H1 (cell line): Measurements from ENCODE around the gene TMEM18. TPM values are rescaled to one million over a fixed set of nuclear protein-coding genes. Genes with fewer than 3 reads are reported as not detected.

ENCODE experiments used
- CTCF ChIA-PET: fragments of 300-600 bp; sonication (Branson Sonifier 250); formaldehyde crosslinking; loops from one replicate; lab custom pipeline; 2021; ENCODE audit not compliant: partially characterized antibody; lab: Charles Lee
- POLR2A ChIA-PET: fragments of 300-600 bp; sonication (Branson Sonifier 250); formaldehyde crosslinking; loops from one replicate; lab custom pipeline; 2021; ENCODE audit warnings: inconsistent platforms; ENCODE audit not compliant: partially characterized antibody; lab: Charles Lee
- DNase-seq, 2 experiments: peaks; one replicate each; pipeline versions ENCODE4 v3.0.0 to v3.0.0-alpha.2; 2010 to 2022; ENCODE audit warnings: low spot score in 2 of 2, low read depth in 1 of 2, mixed read lengths in 1 of 2
- FAIRE-seq: peaks from 2 replicates; lab custom pipeline; 2011; peaks lifted over from hg19 to GRCh38; lab: Jason Lieb, UNC
- H2AFZ ChIP-seq: 2 replicates; pipeline ENCODE4 v1.8.1; 2012; ENCODE audit warnings: low read length, inconsistent platforms
- H2AK5ac ChIP-seq: 2 replicates; pipeline ENCODE4 v1.6.1; 2013; ENCODE audit warnings: low read depth, low read length
- H2BK120ac ChIP-seq: replicated peaks from 2 replicates; pipeline ENCODE3; 2013; ENCODE audit warnings: low read depth, low read length, inconsistent platforms
- H2BK12ac ChIP-seq: 2 replicates; pipeline ENCODE4 v1.6.1; 2013; ENCODE audit warnings: low read depth, low read length
- H2BK15ac ChIP-seq: 2 replicates; pipeline ENCODE4 v1.6.1; 2013; ENCODE audit warnings: low read length
- H2BK20ac ChIP-seq: 2 replicates; pipeline ENCODE4 v1.6.1; 2013; ENCODE audit warnings: low read length
- H2BK5ac ChIP-seq: 2 replicates; pipeline ENCODE4 v1.6.1; 2013; ENCODE audit warnings: low read depth, low read length
- H3K14ac ChIP-seq: 2 replicates; pipeline ENCODE4 v1.6.1; 2013; ENCODE audit warnings: inconsistent platforms; ENCODE audit not compliant: insufficient read length
- H3K18ac ChIP-seq: 2 replicates; pipeline ENCODE4 v1.6.1; 2013; ENCODE audit warnings: low read length; ENCODE audit errors: extremely low read depth
- H3K23ac ChIP-seq: 2 replicates; pipeline ENCODE4 v1.6.1; 2013; ENCODE audit warnings: inconsistent platforms; ENCODE audit not compliant: insufficient read length
- H3K23me2 ChIP-seq: 2 replicates; pipeline ENCODE4 v1.6.1; 2013; ENCODE audit warnings: low read depth, low read length
- H3K27ac ChIP-seq: 2 replicates; pipeline ENCODE4 v1.6.1; 2011; ENCODE audit warnings: low read depth, low read length, inconsistent platforms
- H3K27me3 ChIP-seq, 4 experiments: replicated peaks in 1 of 4; 1 replicate in 1 of 4; 2 replicates in 3 of 4; pipeline versions ENCODE4 v1.6.1 to v1.8.1; 2011 to 2013; ENCODE audit warnings: low read length in 3 of 4, mild to moderate bottlenecking in 3 of 4, inconsistent platforms in 2 of 4, mixed read lengths in 2 of 4, moderate library complexity in 1 of 4; ENCODE audit not compliant: control insufficient read depth in 3 of 4, insufficient read depth in 3 of 4; ENCODE audit errors: extremely low read depth in 1 of 4
- H3K36me3 ChIP-seq, 4 experiments: 2 replicates each; pipeline versions ENCODE4 v1.6.1 to v1.8.1; 2011 to 2013; ENCODE audit warnings: mild to moderate bottlenecking in 4 of 4, low read length in 3 of 4, moderate library complexity in 2 of 4, control low read depth in 1 of 4, inconsistent platforms in 1 of 4; ENCODE audit not compliant: insufficient read depth in 4 of 4, control insufficient read depth in 2 of 4
- H3K4ac ChIP-seq: replicated peaks from 2 replicates; pipeline ENCODE3; 2013; ENCODE audit warnings: low read length, low read depth, mixed read lengths, inconsistent platforms; ENCODE audit not compliant: insufficient read length
- H3K4me1 ChIP-seq, 4 experiments: replicated peaks in 1 of 4; 1 replicate in 1 of 4; 2 replicates in 3 of 4; pipeline versions ENCODE4 v1.6.1 to v1.8.1; 2011 to 2013; ENCODE audit warnings: low read length in 3 of 4, inconsistent platforms in 2 of 4, mixed read lengths in 1 of 4; ENCODE audit not compliant: insufficient read depth in 4 of 4, control insufficient read depth in 3 of 4
- H3K4me2 ChIP-seq, 2 experiments: 2 replicates each; pipeline versions ENCODE4 v1.6.1 to v1.8.1; 2011 to 2013; ENCODE audit warnings: low read depth in 2 of 2, low read length in 2 of 2, control low read depth in 1 of 2, inconsistent platforms in 1 of 2, mild to moderate bottlenecking in 1 of 2; ENCODE audit not compliant: insufficient read depth in 1 of 2
- H3K4me3 ChIP-seq, 4 experiments: fragments of 200-600, 300-600 bp in 1 of 4; sonication (generic), shearing (Covaris generic), sonication (Bioruptor Twin) in 1 of 4; 2 replicates each; pipeline versions ENCODE4 v1.5.1 to v1.8.1; 2011 to 2016; ENCODE audit warnings: low read length in 4 of 4, low read depth in 3 of 4, control low read depth in 2 of 4, inconsistent platforms in 2 of 4, mild to moderate bottlenecking in 2 of 4, mixed read lengths in 1 of 4, moderate library complexity in 1 of 4; ENCODE audit not compliant: insufficient read depth in 2 of 4; ENCODE audit errors: extremely low read depth in 1 of 4
- H3K56ac ChIP-seq: replicated peaks from 2 replicates; pipeline ENCODE3; 2013; ENCODE audit warnings: low read depth, mild to moderate bottlenecking, mixed read lengths, low read length, inconsistent platforms; ENCODE audit not compliant: insufficient read length
- H3K79me1 ChIP-seq: 2 replicates; pipeline ENCODE4 v1.6.1; 2013; ENCODE audit warnings: low read depth, low read length, control low read depth
- H3K79me2 ChIP-seq, 2 experiments: 2 replicates each; pipeline versions ENCODE4 v1.6.1 to v1.8.1; 2012 to 2013; ENCODE audit warnings: low read length in 2 of 2, mild to moderate bottlenecking in 2 of 2, inconsistent platforms in 1 of 2; ENCODE audit not compliant: insufficient read depth in 2 of 2, control insufficient read depth in 1 of 2
- H3K9ac ChIP-seq, 4 experiments: replicated peaks in 1 of 4; 1 replicate in 1 of 4; 2 replicates in 3 of 4; pipeline versions ENCODE4 v1.6.1 to v1.8.1; 2011 to 2013; ENCODE audit warnings: low read depth in 3 of 4, low read length in 3 of 4, control low read depth in 2 of 4, mild to moderate bottlenecking in 2 of 4, moderate library complexity in 2 of 4, inconsistent platforms in 1 of 4; ENCODE audit errors: extremely low read depth in 1 of 4
- H3K9me3 ChIP-seq, 2 experiments: 2 replicates each; pipeline versions ENCODE4 v1.6.1 to v1.8.1; 2012 to 2013; ENCODE audit warnings: mild to moderate bottlenecking in 2 of 2, moderate library complexity in 2 of 2, control low read depth in 1 of 2, inconsistent platforms in 1 of 2, low read depth in 1 of 2, low read length in 1 of 2, mixed read lengths in 1 of 2; ENCODE audit not compliant: insufficient read depth in 2 of 2
- H4K20me1 ChIP-seq, 2 experiments: replicated peaks in 1 of 2; 2 replicates each; pipeline versions ENCODE3 to v1.8.1; 2011 to 2013; ENCODE audit warnings: inconsistent platforms in 2 of 2, low read length in 2 of 2, mild to moderate bottlenecking in 1 of 2; ENCODE audit not compliant: insufficient read depth in 2 of 2, control insufficient read depth in 1 of 2
- H4K5ac ChIP-seq: 2 replicates; pipeline ENCODE4 v1.6.1; 2013; ENCODE audit warnings: low read length, low read depth, mixed read lengths, inconsistent platforms; ENCODE audit not compliant: insufficient read length
- H4K8ac ChIP-seq: 2 replicates; pipeline ENCODE4 v1.8.0; 2013; ENCODE audit warnings: mild to moderate bottlenecking, moderate library complexity, low read length, inconsistent platforms; ENCODE audit not compliant: insufficient read depth; ENCODE audit errors: extremely low read depth
- H4K91ac ChIP-seq: replicated peaks from 2 replicates; pipeline ENCODE3; 2013; ENCODE audit warnings: low read length, mixed read lengths, inconsistent platforms; ENCODE audit not compliant: insufficient read length
- CEBPB ChIP-seq: IDR thresholded peaks from 2 replicates; pipeline ENCODE4 v1.6.1; 2012; ENCODE audit warnings: low read depth, low read length
- WGBS, 2 experiments: shearing (Covaris generic) in 1 of 2; methylation state at CpG; one replicate each; pipeline versions ENCODE4 v1.1.6 to v1.1.7; 2013 to 2015; ENCODE audit warnings: low lambda C conversion rate in 2 of 2, mixed read lengths in 2 of 2, inconsistent platforms in 1 of 2, low coverage in 1 of 2, missing lambda C conversion rate in 1 of 2; ENCODE audit not compliant: insufficient replicate concordance in 2 of 2, insufficient coverage in 1 of 2, insufficient read length in 1 of 2; ENCODE audit errors: extremely low coverage in 1 of 2, missing lambda C conversion rate in 1 of 2; 5-methylcytosine and 5-hydroxymethylcytosine counted together
- polyA plus RNA-seq, 7 experiments: library from polyadenylated mRNA; depleted of rRNA in 3 of 7; stranded (reverse) in 5 of 7; unstranded in 2 of 7; fragments of >200 nt in 5 of 7; fragments of 200-250 nt in 2 of 7; gene quantifications; 1 replicate in 5 of 7; 2 replicates in 1 of 7; 4 replicates in 1 of 7; pipeline versions ENCODE4 v1.2.1 to v1.2.3, GENCODE V29; 2011 to 2013; ENCODE audit warnings: missing spikeins in 2 of 7, mixed read lengths in 2 of 7
- total RNA-seq: library from RNA; stranded (reverse); fragmentation: NEBNext Ultra II Directional; extraction: Animal tissue kit (Norgen Biotek cat#: 25700); gene quantifications from 2 replicates; pipeline ENCODE4 v1.2.1, GENCODE V29; 2021

TMEM18 gene
- total and polyA plus RNA-seq, 2 of the 8 experiments (the other 6 are each of a cell fraction or from before 2014, with no cell fraction given) = 22.4 to 27.1 TPM

DNA sequence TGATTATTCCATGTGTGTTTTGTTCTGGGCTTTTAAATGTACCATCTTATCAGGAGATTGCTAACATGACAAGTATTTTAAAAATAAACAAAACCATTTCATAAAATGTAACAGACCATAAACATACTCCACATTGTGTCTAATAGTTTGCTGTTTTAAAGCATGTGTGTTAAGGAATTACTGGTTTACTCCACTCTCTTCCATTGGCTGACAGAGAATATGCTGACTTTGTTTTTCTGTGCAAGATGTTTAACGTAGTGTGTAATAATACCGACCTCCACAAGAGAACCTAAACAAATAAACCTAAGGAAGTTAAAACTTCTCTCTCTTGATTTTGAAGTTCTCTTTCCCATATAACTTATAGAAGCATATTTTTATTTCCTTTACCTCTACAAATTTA lies 17.0 kb upstream of the TMEM18 start:
- FAIRE-seq = no peak
- ChIA-PET CTCF (interaction anchor here (1.4 to 1.6 kb wide), 3 partner anchors 19 to 25 kb away, joined by 3 to 6 read pairs (median 4); no protein-coding TSS in a partner anchor), POLR2A (interaction anchor here (1.1 kb wide), 1 partner anchor 18 kb away, joined by 4 read pairs; no protein-coding TSS in a partner anchor)
- 100% methylated on average over 2 of the region's 2 CpGs; no CpG with 5 or more reads in 1 of the 2 experiments for WGBS, 2 experiments
- Histone ChIP-seq H3K9me3 (no peaks in the 10 kb centered on the region), H2BK12ac (no peak overlapping the region), H3K23ac (no peak overlapping the region), H3K18ac (no peak overlapping the region), H4K20me1 (no peaks in the 10 kb centered on the region), H3K79me1 (no peaks in the 10 kb centered on the region), H3K4ac (no peak overlapping the region), H2BK20ac (no peak overlapping the region), H2BK15ac (no peak overlapping the region), H2AFZ (no peak overlapping the region), H3K27ac (no peak overlapping the region), H2AK5ac (no peak overlapping the region), H3K4me1 (0 out of 7 replicates have a peak, but pooled peaks cover 0 to 2% (median 0%) of the 10 kb centered on the region in 4 experiments), H3K27me3 (no peaks in the 10 kb centered on the region; a peak in 1 of 7 replicates), H2BK120ac (no peak overlapping the region), H3K56ac (no peak overlapping the region), H3K79me2 (no peaks in the 10 kb centered on the region), H4K8ac (no peak overlapping the region), H2BK5ac (no peak overlapping the region), H3K14ac (no peak overlapping the region), H3K4me2 (no peak overlapping the region), H3K9ac (no peak overlapping the region), H4K5ac (no peak overlapping the region), H3K36me3 (no peaks in the 10 kb centered on the region), H4K91ac (no peak overlapping the region), H3K23me2 (no peaks in the 10 kb centered on the region), H3K4me3 (no peak overlapping the region)
- TF ChIP-seq CEBPB = no peak
- DNase-seq = no peak
